ENCODE data around the gene MITF. TPM values are rescaled to one million over a fixed set of nuclear protein-coding genes. Genes with fewer than 3 reads are reported as not detected.
"Not testable (repeated sequence)": the region's sequence is repeated elsewhere in the genome, so short reads cannot be mapped to it uniquely, and the experiment has no call there.

MITF gene
- total and polyA plus RNA-seq, 2 experiments from 2014 or later = 73.2 to 99.9 TPM

- no peak overlapping the region for H3K27ac ChIP-seq
- no peak for TF ChIP-seq CTCF (IDR thresholded peaks at IDR 0.05; ENCODE audit: low read depth, low read length)
- H3K9me3 ChIP-seq (ENCODE audit: low read depth) = no peaks in the 10 kb centered on the region
- peaks cover 7% of the 10 kb centered on the region for H3K36me3 ChIP-seq
- no peaks in the 10 kb centered on the region for H3K4me1 ChIP-seq (ENCODE audit: low read depth)
- H3K27me3 ChIP-seq = no peaks in the 10 kb centered on the region
- H3K4me3 ChIP-seq = no peak overlapping the region
- no peak for DNase-seq (ENCODE audit: low read depth in 1 of 2, low spot score in 1 of 2)
These were observed 175.1 kb downstream of the MITF start for GRCh38 chr3:69914395-69914794.

GRCh38 chr3:69915726-69916125 lies 176.5 kb downstream of the MITF start:
- H3K27ac ChIP-seq = no peak overlapping the region
- H3K9me3 ChIP-seq (ENCODE audit: low read depth) = no peaks in the 10 kb centered on the region
- H3K36me3 ChIP-seq = peaks cover 7% of the 10 kb centered on the region
- no peaks in the 10 kb centered on the region for H3K4me1 ChIP-seq (ENCODE audit: low read depth)
- H3K27me3 ChIP-seq = no peaks in the 10 kb centered on the region
- DNase-seq (ENCODE audit: low read depth in 1 of 2, low spot score in 1 of 2) = no peak
- no peak for TF ChIP-seq CTCF (IDR thresholded peaks at IDR 0.05; ENCODE audit: low read depth, low read length)
- H3K4me3 ChIP-seq = no peak overlapping the region

- peak; percentile 47 for TF ChIP-seq CTCF (IDR thresholded peaks at IDR 0.05; ENCODE audit: low read depth, low read length)
- H3K9me3 ChIP-seq (ENCODE audit: low read depth); H3K4me1 ChIP-seq (ENCODE audit: low read depth); H3K27ac ChIP-seq; H3K36me3 ChIP-seq; H3K4me3 ChIP-seq; H3K27me3 ChIP-seq: not testable (repeated sequence)
- peak in 1 of 2 donors; percentile 4 for DNase-seq (ENCODE audit: low read depth in 1 of 2, low spot score in 1 of 2)
These were observed 180.7 kb downstream of the MITF start for GRCh38 chr3:69920009-69920408.

- H3K9me3 ChIP-seq (ENCODE audit: low read depth) = no peaks in the 10 kb centered on the region
- peaks cover 6% of the 10 kb centered on the region for H3K4me1 ChIP-seq (ENCODE audit: low read depth)
- H3K4me3 ChIP-seq = no peak overlapping the region
- H3K36me3 ChIP-seq = no peaks in the 10 kb centered on the region
- DNase-seq (ENCODE audit: low read depth in 1 of 2, low spot score in 1 of 2) = no peak
- H3K27me3 ChIP-seq = no peaks in the 10 kb centered on the region
- TF ChIP-seq CTCF (IDR thresholded peaks at IDR 0.05; ENCODE audit: low read depth, low read length) = no peak
- H3K27ac ChIP-seq = no peak overlapping the region
These were observed 182.4 kb downstream of the MITF start for GRCh38 chr3:69921651-69922050.

GRCh38 chr3:69922521-69923000 lies 183.3 kb downstream of the MITF start:
- DNase-seq (ENCODE audit: low read depth in 1 of 2, low spot score in 1 of 2) = no peak
- Histone ChIP-seq H3K9me3 (ENCODE audit: low read depth) (no peaks in the 10 kb centered on the region), H3K4me1 (ENCODE audit: low read depth) (peaks cover 6% of the 10 kb centered on the region), H3K27me3 (no peaks in the 10 kb centered on the region), H3K36me3 (no peaks in the 10 kb centered on the region), H3K4me3 (no peak overlapping the region), H3K27ac (no peak overlapping the region)
- no peak for TF ChIP-seq CTCF (IDR thresholded peaks at IDR 0.05; ENCODE audit: low read depth, low read length)

GRCh38 chr3:69925506-69925905 lies 186.2 kb downstream of the MITF start:
- peaks cover 11% of the 10 kb centered on the region for H3K4me1 ChIP-seq (ENCODE audit: low read depth)
- no peaks in the 10 kb centered on the region for H3K9me3 ChIP-seq (ENCODE audit: low read depth)
- no peak overlapping the region for H3K4me3 ChIP-seq
- no peak for TF ChIP-seq CTCF (IDR thresholded peaks at IDR 0.05; ENCODE audit: low read depth, low read length)
- no peak for DNase-seq (ENCODE audit: low read depth in 1 of 2, low spot score in 1 of 2)
- no peaks in the 10 kb centered on the region for H3K36me3 ChIP-seq
- no peak overlapping the region for H3K27ac ChIP-seq
- no peaks in the 10 kb centered on the region for H3K27me3 ChIP-seq

Data from cardiac muscle cell (in vitro differentiated cells and primary cell).